Measurements from ENCODE around the gene DIP2C. TPM values are rescaled to one million over a fixed set of nuclear protein-coding genes. Genes with fewer than 3 reads are reported as not detected.

Gene DIP2C
- polyA plus RNA-seq, 3 donors = 0.11 TPM; not detected in 2

DNA sequence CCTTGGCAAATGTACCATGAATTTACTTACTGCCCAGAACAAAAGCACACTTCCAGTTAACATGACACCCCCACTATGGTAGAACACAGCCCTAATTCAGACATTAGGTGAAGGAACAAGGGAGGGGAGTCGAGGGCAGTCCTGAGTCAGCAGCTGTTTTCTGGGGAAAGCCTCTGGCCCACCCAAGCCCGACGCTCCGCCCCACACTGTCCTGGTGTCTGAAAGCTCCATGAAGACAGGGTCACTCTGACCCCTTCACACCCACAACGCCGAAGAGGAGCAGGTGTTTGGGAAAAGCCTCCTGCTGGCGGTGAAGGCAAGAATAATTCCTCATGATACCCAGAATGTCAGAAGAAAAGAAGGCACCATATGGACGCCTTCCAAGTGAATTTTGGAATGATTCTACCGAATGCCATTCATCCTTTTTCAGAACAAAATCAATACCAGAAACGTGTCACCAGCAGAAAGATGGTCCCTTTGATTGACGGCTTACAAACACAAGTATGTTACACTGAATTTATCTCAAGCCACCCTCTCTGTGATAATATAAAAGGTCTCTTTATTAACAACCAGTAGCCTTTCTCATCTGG is 172.1 kb downstream of the DIP2C start:
- Mint-ChIP-seq H3K4me1 (no peaks in the 10 kb centered on the region), H3K27me3 (ENCODE audit: low read depth in 3 of 3) (peaks cover 6 to 14% (median 10%) of the 10 kb centered on the region in 3 donors), H3K27ac (no peak overlapping the region), H3K9me3 (peaks cover 0 to 3% (median 0%) of the 10 kb centered on the region in 7 donors), H3K4me3 (no peak overlapping the region), H3K36me3 (no peaks in the 10 kb centered on the region)
- Histone ChIP-seq H3K36me3 (replicated peaks in 1 of 2; ENCODE audit: control insufficient read depth in 1 of 2, insufficient read depth in 2 of 2, low read length in 2 of 2) (no peaks in the 10 kb centered on the region), H3K27ac (ENCODE audit: low read depth in 1 of 2, low read length in 2 of 2) (no peak overlapping the region), H3K4me3 (replicated peaks in 1 of 3; ENCODE audit: low read depth in 2 of 3, low read length in 3 of 3) (no peak overlapping the region), H4K20me1 (ENCODE audit: insufficient read depth, low read length) (no peaks in the 10 kb centered on the region), H3K9me3 (replicated peaks in 1 of 2; ENCODE audit: control insufficient read depth in 1 of 2, insufficient read depth in 1 of 2, low read length in 2 of 2) (no peaks in the 10 kb centered on the region), H3K4me1 (ENCODE audit: control insufficient read depth in 1 of 2, insufficient read depth in 2 of 2, low read length in 2 of 2) (no peaks in the 10 kb centered on the region), H3K27me3 (ENCODE audit: control insufficient read depth in 2 of 2, insufficient read depth in 2 of 2, low read length in 2 of 2) (no peaks in the 10 kb centered on the region), H3K4me2 (replicated peaks; ENCODE audit: extremely low read depth, low read length, poor library complexity, severe bottlenecking) (no peak overlapping the region), H3K79me2 (ENCODE audit: insufficient read depth, low read length) (no peaks in the 10 kb centered on the region), H2AFZ (ENCODE audit: insufficient read depth, low read depth, low read length, poor library complexity, severe bottlenecking) (no peak overlapping the region), H3K9ac (ENCODE audit: insufficient read depth, low read length, poor library complexity, severe bottlenecking) (no peak overlapping the region)
- intact Hi-C loops (cut with micrococcal nuclease) = loop anchor here in 1 of 2 donors (5.0 kb wide), 1 partner anchor 295 kb away; no protein-coding TSS in a partner anchor
- WGBS (ENCODE audit: insufficient coverage) = 89% methylated on average over 5 of the region's 11 CpGs
- TF ChIP-seq, protein P1, sequence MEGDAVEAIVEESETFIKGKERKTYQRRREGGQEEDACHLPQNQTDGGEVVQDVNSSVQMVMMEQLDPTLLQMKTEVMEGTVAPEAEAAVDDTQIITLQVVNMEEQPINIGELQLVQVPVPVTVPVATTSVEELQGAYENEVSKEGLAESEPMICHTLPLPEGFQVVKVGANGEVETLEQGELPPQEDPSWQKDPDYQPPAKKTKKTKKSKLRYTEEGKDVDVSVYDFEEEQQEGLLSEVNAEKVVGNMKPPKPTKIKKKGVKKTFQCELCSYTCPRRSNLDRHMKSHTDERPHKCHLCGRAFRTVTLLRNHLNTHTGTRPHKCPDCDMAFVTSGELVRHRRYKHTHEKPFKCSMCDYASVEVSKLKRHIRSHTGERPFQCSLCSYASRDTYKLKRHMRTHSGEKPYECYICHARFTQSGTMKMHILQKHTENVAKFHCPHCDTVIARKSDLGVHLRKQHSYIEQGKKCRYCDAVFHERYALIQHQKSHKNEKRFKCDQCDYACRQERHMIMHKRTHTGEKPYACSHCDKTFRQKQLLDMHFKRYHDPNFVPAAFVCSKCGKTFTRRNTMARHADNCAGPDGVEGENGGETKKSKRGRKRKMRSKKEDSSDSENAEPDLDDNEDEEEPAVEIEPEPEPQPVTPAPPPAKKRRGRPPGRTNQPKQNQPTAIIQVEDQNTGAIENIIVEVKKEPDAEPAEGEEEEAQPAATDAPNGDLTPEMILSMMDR (IDR thresholded peaks at IDR 0.05) = no peak
- DNase-seq = no peak

DNA sequence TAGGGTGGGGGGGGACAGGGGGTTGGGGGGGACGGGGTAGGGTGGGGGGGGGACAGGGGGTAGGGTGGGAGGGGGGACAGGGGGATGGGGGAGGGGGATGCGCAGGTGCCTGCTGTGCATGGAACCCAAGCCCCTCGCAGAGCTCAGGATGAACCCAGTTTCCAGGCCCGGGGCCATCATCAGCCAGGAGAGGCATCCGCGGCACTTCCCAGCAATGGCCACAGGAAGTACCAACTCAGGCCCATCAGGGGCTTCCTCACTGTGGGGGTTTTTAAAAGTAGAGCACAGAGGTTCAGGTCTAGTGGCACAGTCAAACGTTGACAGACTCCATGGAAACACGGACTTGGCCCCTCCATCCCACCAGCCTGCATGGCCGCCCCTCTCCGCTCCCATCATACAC is 172.7 kb downstream of the DIP2C start:
- DNase-seq = no peak
- H3K27ac Mint-ChIP-seq = no peak overlapping the region
- Histone ChIP-seq H3K79me2 (ENCODE audit: insufficient read depth, low read length) (no peaks in the 10 kb centered on the region), H3K9me3 (replicated peaks in 1 of 2; ENCODE audit: control insufficient read depth in 1 of 2, insufficient read depth in 1 of 2, low read length in 2 of 2) (no peaks in the 10 kb centered on the region), H3K36me3 (replicated peaks in 1 of 2; ENCODE audit: control insufficient read depth in 1 of 2, insufficient read depth in 2 of 2, low read length in 2 of 2) (no peaks in the 10 kb centered on the region), H3K27me3 (ENCODE audit: control insufficient read depth in 2 of 2, insufficient read depth in 2 of 2, low read length in 2 of 2) (no peaks in the 10 kb centered on the region), H3K4me3 (replicated peaks in 1 of 3; ENCODE audit: low read depth in 2 of 3, low read length in 3 of 3) (no peak overlapping the region), H3K9ac (ENCODE audit: insufficient read depth, low read length, poor library complexity, severe bottlenecking) (no peak overlapping the region), H2AFZ (ENCODE audit: insufficient read depth, low read depth, low read length, poor library complexity, severe bottlenecking) (no peak overlapping the region), H3K4me2 (replicated peaks; ENCODE audit: extremely low read depth, low read length, poor library complexity, severe bottlenecking) (no peak overlapping the region), H4K20me1 (ENCODE audit: insufficient read depth, low read length) (no peaks in the 10 kb centered on the region), H3K4me1 (ENCODE audit: control insufficient read depth in 1 of 2, insufficient read depth in 2 of 2, low read length in 2 of 2) (no peaks in the 10 kb centered on the region), H3K27ac (ENCODE audit: low read depth in 1 of 2, low read length in 2 of 2) (no peak overlapping the region)
- intact Hi-C loops (cut with micrococcal nuclease) = loop anchor here in 1 of 2 donors (5.0 kb wide), 1 partner anchor 296 kb away; no protein-coding TSS in a partner anchor
- 96% methylated on average over 5 of the region's 10 CpGs for WGBS (ENCODE audit: insufficient coverage)
- peaks cover 0 to 3% (median 0%) of the 10 kb centered on the region in 7 donors for H3K9me3 Mint-ChIP-seq
- H3K4me1 Mint-ChIP-seq = no peaks in the 10 kb centered on the region
- TF ChIP-seq, protein P1 (IDR thresholded peaks at IDR 0.05) = no peak
- no peaks in the 10 kb centered on the region for H3K36me3 Mint-ChIP-seq
- peaks cover 8 to 14% (median 10%) of the 10 kb centered on the region in 3 donors for H3K27me3 Mint-ChIP-seq (ENCODE audit: low read depth in 3 of 3)
- H3K4me3 Mint-ChIP-seq = no peak overlapping the region

All from CD14-positive monocyte (primary cell).